IgD-negative memory B cell (primary cell): Measurements from ENCODE around the gene MICAL2. TPM values are rescaled to one million over a fixed set of nuclear protein-coding genes. Genes with fewer than 3 reads are reported as not detected.

Experiments
- H3K27ac Mint-ChIP-seq, 3 donors: one replicate each; pipeline ENCODE4 v1.8.0; 2020 to 2022; ENCODE audit warnings: mild to moderate bottlenecking in 3 of 3, mixed read lengths in 3 of 3, moderate library complexity in 1 of 3
- H3K27me3 Mint-ChIP-seq: one replicate; pipeline ENCODE4 v1.8.0; 2021; ENCODE audit warnings: mixed read lengths
- H3K36me3 Mint-ChIP-seq: one replicate; pipeline ENCODE4 v1.8.0; 2020; ENCODE audit warnings: mild to moderate bottlenecking, mixed read lengths
- H3K4me1 Mint-ChIP-seq, 3 donors: one replicate each; pipeline ENCODE4 v1.8.0; 2020 to 2022; ENCODE audit warnings: mixed read lengths in 3 of 3, mild to moderate bottlenecking in 1 of 3
- H3K4me3 Mint-ChIP-seq, 4 donors: one replicate each; pipeline ENCODE4 v1.8.0; 2020 to 2022; ENCODE audit warnings: mild to moderate bottlenecking in 4 of 4, mixed read lengths in 4 of 4, moderate library complexity in 3 of 4
- H3K9me3 Mint-ChIP-seq, 3 donors: one replicate each; pipeline ENCODE4 v1.8.0; 2020 to 2021; ENCODE audit warnings: mixed read lengths in 3 of 3, mild to moderate bottlenecking in 1 of 3
- polyA plus RNA-seq: library from polyadenylated mRNA; unstranded; fragments of 300-500 nt; fragmentation: Illumina TruSeq; gene quantifications from one replicate; pipeline ENCODE4 v1.2.3, GENCODE V29; 2021

Gene MICAL2
- polyA plus RNA-seq, 1 donor from 2014 or later = 0.84 TPM

DNA sequence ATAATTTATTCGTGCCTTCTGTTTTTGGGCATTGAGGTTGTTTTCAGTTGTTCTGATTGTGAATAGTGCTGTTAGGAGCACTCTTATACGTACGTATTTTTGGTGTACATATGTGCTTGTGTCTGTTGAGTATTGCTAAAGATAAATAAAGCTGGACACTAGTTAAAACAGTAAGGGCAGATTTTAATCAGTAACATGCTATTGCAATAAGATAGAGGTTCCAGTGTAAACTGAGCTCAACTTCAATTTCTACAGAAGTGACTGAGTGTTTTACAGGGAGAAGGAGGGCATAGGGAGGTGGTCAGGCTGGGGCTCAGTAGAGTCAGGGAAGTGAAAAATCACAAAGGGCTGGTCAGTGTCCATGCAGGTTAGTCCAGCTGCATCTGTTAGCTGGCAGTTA lies 191.0 kb downstream of the MICAL2 start:
- no peaks in the 10 kb centered on the region for H3K27me3 Mint-ChIP-seq
- H3K36me3 Mint-ChIP-seq = peaks cover 2% of the 10 kb centered on the region
- no peaks in the 10 kb centered on the region for H3K4me1 Mint-ChIP-seq

DNA sequence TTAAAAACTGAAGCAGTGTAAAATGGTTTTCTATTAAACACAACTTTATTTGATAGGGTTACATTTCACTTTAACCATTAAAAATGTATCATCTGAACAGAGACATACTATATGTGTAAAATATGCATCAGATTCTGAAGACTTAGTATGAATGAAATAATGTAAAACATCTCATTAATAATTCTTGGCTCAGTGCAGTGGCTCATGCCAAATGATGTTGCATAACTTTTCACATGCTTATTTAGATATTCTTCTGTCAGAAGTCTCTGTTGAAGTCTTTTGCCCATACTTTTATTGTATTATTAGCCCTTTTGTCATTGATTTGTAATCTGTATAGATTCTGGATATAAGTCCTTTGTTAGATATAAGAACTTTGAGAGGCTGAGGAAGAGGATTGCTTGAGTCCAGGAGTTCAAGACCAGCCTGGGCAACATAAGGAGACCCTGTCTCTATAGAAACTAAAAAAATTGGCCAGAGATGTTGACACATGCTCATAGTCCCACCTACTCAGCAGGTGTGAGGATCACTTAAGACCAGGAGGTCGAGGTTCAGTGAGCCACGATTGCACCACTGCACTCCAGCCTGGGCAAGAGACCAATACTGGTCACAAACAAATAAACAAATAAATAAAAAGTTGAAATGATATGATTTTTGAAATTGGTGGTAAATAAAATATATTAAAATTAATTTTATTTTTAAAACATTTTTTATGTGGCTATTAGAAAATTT lies 193.2 kb downstream of the MICAL2 start:
- H3K4me1 Mint-ChIP-seq = no peaks in the 10 kb centered on the region
- no peaks in the 10 kb centered on the region for H3K36me3 Mint-ChIP-seq
- H3K9me3 Mint-ChIP-seq = peaks cover 4 to 6% (median 6%) of the 10 kb centered on the region in 3 donors
- H3K27me3 Mint-ChIP-seq = no peaks in the 10 kb centered on the region
- no peak overlapping the region for H3K4me3 Mint-ChIP-seq
- no peak overlapping the region for H3K27ac Mint-ChIP-seq

More for the DNA sequence above, 191.0 kb downstream of the MICAL2 start:
- peaks cover 4 to 17% (median 5%) of the 10 kb centered on the region in 3 donors for H3K9me3 Mint-ChIP-seq
- no peak overlapping the region for H3K4me3 Mint-ChIP-seq
- no peak overlapping the region for H3K27ac Mint-ChIP-seq

DNA sequence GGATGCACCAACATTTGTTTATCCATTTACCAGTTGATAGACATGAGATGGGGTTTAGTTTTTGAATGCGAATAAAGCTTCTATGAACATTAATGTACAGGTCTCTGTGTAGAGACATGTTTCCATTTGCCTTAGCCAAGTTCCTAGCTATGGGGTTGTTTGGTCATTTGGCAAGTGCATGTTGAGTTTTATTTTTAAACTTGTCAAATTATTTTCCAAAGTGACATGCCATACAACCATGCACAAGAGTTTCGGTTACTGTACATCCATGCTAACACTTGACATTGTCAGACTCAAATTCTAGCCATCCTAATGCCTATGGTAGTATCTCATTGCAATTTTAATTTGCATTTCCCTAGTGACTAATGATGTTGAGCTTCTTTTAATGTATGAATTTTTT lies 196.4 kb downstream of the MICAL2 start:
- H3K9me3 Mint-ChIP-seq = peaks cover 1 to 6% (median 4%) of the 10 kb centered on the region in 3 donors
- no peak overlapping the region for H3K27ac Mint-ChIP-seq
- H3K4me3 Mint-ChIP-seq = no peak overlapping the region
- no peaks in the 10 kb centered on the region for H3K4me1 Mint-ChIP-seq
- H3K36me3 Mint-ChIP-seq = no peaks in the 10 kb centered on the region
- H3K27me3 Mint-ChIP-seq = no peaks in the 10 kb centered on the region

DNA sequence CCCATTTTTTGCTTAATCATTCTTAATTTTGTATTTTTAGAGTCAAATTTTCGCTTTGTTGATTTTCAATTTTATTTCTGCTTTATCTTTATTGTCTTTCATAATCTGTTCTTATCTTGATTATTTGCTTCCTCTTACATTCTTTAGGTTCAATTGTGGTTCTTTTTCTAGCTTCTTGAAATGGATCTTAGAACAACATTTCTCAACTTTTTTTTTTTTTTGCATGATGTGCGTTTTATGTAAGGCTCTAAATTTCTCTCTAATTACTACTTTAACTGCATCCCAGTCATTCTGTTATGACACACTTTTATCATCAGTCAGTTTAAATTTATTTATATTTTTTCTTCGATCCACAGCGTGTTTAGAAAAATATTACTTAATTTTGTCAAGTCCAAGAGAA lies 201.7 kb downstream of the MICAL2 start:
- no peak overlapping the region for H3K27ac Mint-ChIP-seq
- H3K9me3 Mint-ChIP-seq = peaks cover 2 to 11% (median 6%) of the 10 kb centered on the region in 3 donors
- H3K4me3 Mint-ChIP-seq = no peak overlapping the region
- H3K4me1 Mint-ChIP-seq = no peaks in the 10 kb centered on the region
- H3K36me3 Mint-ChIP-seq = no peaks in the 10 kb centered on the region
- no peaks in the 10 kb centered on the region for H3K27me3 Mint-ChIP-seq

Other genes with a start within 250 kb of the MICAL2 start
- not detected for gene DKK3, start 102.0 kb upstream of the MICAL2 start, polyA plus RNA-seq